OCI-LY3 (cell line): ENCODE data around the gene SORCS3.

Source experiments
- H2AFZ ChIP-seq: fragments of 200-600, 300-600 bp; shearing (Covaris generic); 2 replicates; pipeline ENCODE4 v1.6.0; 2014; ENCODE audit warnings: antibody characterized with exemption, low read depth, low read length
- H3K27ac ChIP-seq: fragments of 200-600, 300-600 bp; sonication (generic); 2 replicates; pipeline ENCODE4 v1.5.1; 2014; ENCODE audit warnings: mild to moderate bottlenecking, low read length, moderate library complexity, mixed read lengths
- H3K27me3 ChIP-seq: fragments of 200-600, 300-600 bp; sonication (generic); 2 replicates; pipeline ENCODE4 v1.6.1; 2014; ENCODE audit warnings: low read depth, low read length, mixed read lengths
- H3K36me3 ChIP-seq: fragments of 200-600, 300-600 bp; sonication (generic); replicated peaks from 2 replicates; pipeline ENCODE3; 2014; ENCODE audit warnings: low read depth, low read length, mixed read lengths
- H3K4me1 ChIP-seq: fragments of 300-600, 200-600 bp; sonication (generic); 2 replicates; pipeline ENCODE4 v1.6.1; 2014; ENCODE audit warnings: low read length, mixed read lengths
- H3K4me2 ChIP-seq: fragments of 200-600, 300-600 bp; sonication (generic); 2 replicates; pipeline ENCODE4 v1.6.1; 2014; ENCODE audit warnings: low read length, mixed read lengths
- H3K4me3 ChIP-seq: fragments of 300-600, 200-600 bp; sonication (generic); 2 replicates; pipeline ENCODE4 v1.5.1; 2014; ENCODE audit warnings: antibody characterized with exemption, mild to moderate bottlenecking, low read length, moderate library complexity
- H3K79me2 ChIP-seq: fragments of 300-600, 200-600 bp; shearing (Covaris generic); 2 replicates; pipeline ENCODE4 v1.6.1; 2014; ENCODE audit warnings: mild to moderate bottlenecking, low read length, mixed read lengths
- H3K9ac ChIP-seq: fragments of 300-600, 200-600 bp; shearing (Covaris generic); 2 replicates; pipeline ENCODE4 v1.6.0; 2014; ENCODE audit warnings: mild to moderate bottlenecking, low read length, moderate library complexity
- H3K9me3 ChIP-seq: fragments of 200-600, 300-600 bp; shearing (Covaris generic); 2 replicates; pipeline ENCODE4 v1.6.1; 2014; ENCODE audit warnings: low read length, mixed read lengths; ENCODE audit not compliant: insufficient read depth
- H4K20me1 ChIP-seq: fragments of 200-600, 300-600 bp; sonication (generic); 2 replicates; pipeline ENCODE4 v1.6.1; 2016; ENCODE audit warnings: low read length, mixed read lengths; ENCODE audit not compliant: insufficient read depth
- EZH2phosphoT487 ChIP-seq: fragments of 200-600 bp; shearing (Covaris generic); IDR thresholded peaks from 2 replicates; pipeline ENCODE4 v1.6.1; 2018; ENCODE audit warnings: antibody characterized with exemption, mixed run types, low read depth
- TF ChIP-seq, protein P1 (sequence below): fragments of 200-600, 300-600 bp; sonication (generic); IDR thresholded peaks from 2 replicates; pipeline ENCODE4 v1.5.1; 2014; ENCODE audit warnings: antibody characterized with exemption, low read length, low read depth

Gene SORCS3

DNA sequence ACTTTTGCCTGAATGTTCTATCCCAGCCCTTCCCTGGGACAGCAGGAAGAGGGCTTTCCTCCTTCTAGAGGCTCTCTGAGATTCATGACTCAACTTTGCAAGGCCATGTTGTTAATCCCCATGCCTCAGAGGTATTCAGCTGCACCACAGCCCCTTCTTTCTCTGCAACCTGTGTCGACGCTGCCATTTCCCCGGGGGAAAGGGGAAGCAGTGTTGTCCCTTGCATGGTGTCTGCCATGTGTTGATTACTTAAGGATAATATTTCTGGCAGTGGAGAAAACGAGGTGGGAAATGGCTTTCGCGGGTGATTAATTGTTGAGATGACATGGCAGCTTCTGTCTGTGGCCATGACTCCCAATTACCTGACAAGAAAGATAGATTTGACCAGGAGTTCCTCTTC is 133.1 kb downstream of the SORCS3 start:
- Histone ChIP-seq H3K4me2 (no peak overlapping the region), H3K27me3 (no peaks in the 10 kb centered on the region), H3K79me2 (no peaks in the 10 kb centered on the region), H3K36me3 (no peaks in the 10 kb centered on the region), H3K4me1 (no peaks in the 10 kb centered on the region), H4K20me1 (no peaks in the 10 kb centered on the region), H3K9me3 (no peaks in the 10 kb centered on the region), H3K27ac (no peak overlapping the region), H3K4me3 (no peak overlapping the region), H2AFZ (no peak overlapping the region), H3K9ac (no peak overlapping the region)
- no peak for TF ChIP-seq EZH2phosphoT487
- TF ChIP-seq, protein P1, sequence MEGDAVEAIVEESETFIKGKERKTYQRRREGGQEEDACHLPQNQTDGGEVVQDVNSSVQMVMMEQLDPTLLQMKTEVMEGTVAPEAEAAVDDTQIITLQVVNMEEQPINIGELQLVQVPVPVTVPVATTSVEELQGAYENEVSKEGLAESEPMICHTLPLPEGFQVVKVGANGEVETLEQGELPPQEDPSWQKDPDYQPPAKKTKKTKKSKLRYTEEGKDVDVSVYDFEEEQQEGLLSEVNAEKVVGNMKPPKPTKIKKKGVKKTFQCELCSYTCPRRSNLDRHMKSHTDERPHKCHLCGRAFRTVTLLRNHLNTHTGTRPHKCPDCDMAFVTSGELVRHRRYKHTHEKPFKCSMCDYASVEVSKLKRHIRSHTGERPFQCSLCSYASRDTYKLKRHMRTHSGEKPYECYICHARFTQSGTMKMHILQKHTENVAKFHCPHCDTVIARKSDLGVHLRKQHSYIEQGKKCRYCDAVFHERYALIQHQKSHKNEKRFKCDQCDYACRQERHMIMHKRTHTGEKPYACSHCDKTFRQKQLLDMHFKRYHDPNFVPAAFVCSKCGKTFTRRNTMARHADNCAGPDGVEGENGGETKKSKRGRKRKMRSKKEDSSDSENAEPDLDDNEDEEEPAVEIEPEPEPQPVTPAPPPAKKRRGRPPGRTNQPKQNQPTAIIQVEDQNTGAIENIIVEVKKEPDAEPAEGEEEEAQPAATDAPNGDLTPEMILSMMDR: no peak

DNA sequence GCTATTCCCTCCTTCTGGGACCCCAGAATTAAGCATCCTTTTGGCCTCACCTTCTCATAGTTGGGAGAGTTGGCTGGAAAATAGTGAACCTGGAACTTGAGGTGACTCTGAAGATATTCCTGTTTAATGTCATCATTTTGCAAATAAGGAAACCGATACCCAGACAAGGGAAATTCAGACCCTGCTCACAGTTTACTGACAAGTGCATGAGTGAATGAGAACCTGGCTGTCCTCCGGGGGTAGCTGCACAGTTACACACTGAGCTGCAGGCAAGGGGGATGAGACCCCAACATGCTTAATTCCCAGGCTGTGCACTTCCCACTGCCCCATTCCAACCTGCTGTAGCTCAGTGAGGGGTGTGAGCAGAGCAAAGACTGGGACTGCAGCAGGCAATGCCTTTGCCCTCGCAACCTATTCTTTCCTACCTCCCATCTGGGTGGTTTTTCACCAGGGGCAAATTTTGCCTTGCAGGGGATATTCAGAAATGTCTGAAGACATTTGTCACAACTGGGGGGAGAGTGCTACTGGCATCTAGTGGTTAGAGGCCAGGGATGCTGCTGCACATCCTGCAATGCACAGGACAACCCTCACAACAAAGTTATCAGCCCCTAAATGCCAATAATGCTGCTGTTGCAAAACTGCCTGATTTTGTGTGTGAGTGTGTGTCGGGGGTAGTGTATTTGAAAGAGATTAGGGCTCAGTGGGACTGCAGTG is 136.2 kb downstream of the SORCS3 start:
- no peak overlapping the region for H3K4me2 ChIP-seq
- no peak for TF ChIP-seq EZH2phosphoT487
- TF ChIP-seq, protein P1: no peak

DNA sequence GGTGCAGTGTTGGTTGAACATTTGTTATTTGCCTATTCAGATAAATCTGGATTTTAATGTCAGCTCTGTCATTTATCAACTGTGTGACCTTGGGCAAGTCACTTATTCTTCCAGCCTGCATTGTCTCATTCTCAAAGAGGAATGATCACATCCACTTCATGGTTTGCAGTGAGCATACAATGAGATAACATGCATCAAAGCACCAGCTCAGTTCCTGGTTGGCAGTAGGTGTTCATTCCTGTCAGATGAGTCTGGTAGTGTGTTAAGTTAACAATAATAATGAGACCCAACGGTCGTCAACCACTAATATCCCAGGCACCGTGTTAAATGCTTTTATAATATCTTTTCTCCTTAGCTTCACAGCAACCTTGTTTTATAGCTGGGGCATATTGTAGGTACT is 137.3 kb downstream of the SORCS3 start:
- H3K9ac ChIP-seq: no peak overlapping the region
- H2AFZ ChIP-seq: no peak overlapping the region
- no peaks in the 10 kb centered on the region for H3K79me2 ChIP-seq
- H3K4me1 ChIP-seq: no peaks in the 10 kb centered on the region
- no peak overlapping the region for H3K27ac ChIP-seq
- no peak overlapping the region for H3K4me2 ChIP-seq
- no peaks in the 10 kb centered on the region for H3K36me3 ChIP-seq
- no peaks in the 10 kb centered on the region for H3K9me3 ChIP-seq
- H3K4me3 ChIP-seq: no peak overlapping the region
- no peaks in the 10 kb centered on the region for H4K20me1 ChIP-seq
- TF ChIP-seq, protein P1: no peak
- no peak for TF ChIP-seq EZH2phosphoT487
- H3K27me3 ChIP-seq: no peaks in the 10 kb centered on the region

More for the DNA sequence above, 136.2 kb downstream of the SORCS3 start:
- H2AFZ ChIP-seq: no peak overlapping the region
- no peaks in the 10 kb centered on the region for H3K36me3 ChIP-seq
- no peaks in the 10 kb centered on the region for H3K9me3 ChIP-seq
- H4K20me1 ChIP-seq: no peaks in the 10 kb centered on the region
- no peaks in the 10 kb centered on the region for H3K79me2 ChIP-seq
- H3K9ac ChIP-seq: no peak overlapping the region
- no peaks in the 10 kb centered on the region for H3K27me3 ChIP-seq
- H3K27ac ChIP-seq: no peak overlapping the region
- H3K4me3 ChIP-seq: no peak overlapping the region
- H3K4me1 ChIP-seq: no peaks in the 10 kb centered on the region

DNA sequence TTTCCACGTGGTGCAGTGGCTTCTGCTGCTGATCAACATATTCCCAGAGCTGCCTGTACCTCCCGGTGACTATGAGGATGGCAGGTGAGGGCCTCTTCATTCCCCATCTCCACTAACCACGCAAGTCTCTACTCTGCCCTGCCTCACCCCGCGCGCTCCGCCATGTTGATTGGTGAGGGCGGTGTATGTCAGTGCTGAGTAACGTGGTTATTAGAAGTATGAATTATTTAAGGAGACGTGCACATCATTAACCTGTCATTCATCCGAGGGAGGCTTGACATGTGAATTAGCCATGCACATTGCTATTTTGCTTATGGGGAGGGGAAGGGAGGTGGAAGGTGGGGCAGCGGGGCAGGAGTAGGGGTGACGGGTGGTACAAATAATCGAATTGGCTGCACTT is 138.6 kb downstream of the SORCS3 start:
- no peaks in the 10 kb centered on the region for H3K36me3 ChIP-seq
- no peaks in the 10 kb centered on the region for H3K79me2 ChIP-seq
- H4K20me1 ChIP-seq: no peaks in the 10 kb centered on the region
- H2AFZ ChIP-seq: no peak overlapping the region
- no peaks in the 10 kb centered on the region for H3K27me3 ChIP-seq
- H3K9ac ChIP-seq: no peak overlapping the region
- H3K4me1 ChIP-seq: no peaks in the 10 kb centered on the region
- H3K4me3 ChIP-seq: no peak overlapping the region
- no peak overlapping the region for H3K4me2 ChIP-seq
- H3K9me3 ChIP-seq: no peaks in the 10 kb centered on the region
- TF ChIP-seq, protein P1: no peak
- no peak for TF ChIP-seq EZH2phosphoT487
- H3K27ac ChIP-seq: no peak overlapping the region
